NB4 (cell line): Measurements from ENCODE around the gene NCOA7.

Source experiments
- MYC ChIP-seq: IDR thresholded peaks from 2 replicates; pipeline ENCODE4 v1.6.1; 2011; ENCODE audit warnings: low read depth, low read length
- TF ChIP-seq, protein P1 (sequence below): IDR thresholded peaks from one replicate; pipeline ENCODE4 v1.5.1; 2012; ENCODE audit warnings: low read depth, low read length

DNA sequence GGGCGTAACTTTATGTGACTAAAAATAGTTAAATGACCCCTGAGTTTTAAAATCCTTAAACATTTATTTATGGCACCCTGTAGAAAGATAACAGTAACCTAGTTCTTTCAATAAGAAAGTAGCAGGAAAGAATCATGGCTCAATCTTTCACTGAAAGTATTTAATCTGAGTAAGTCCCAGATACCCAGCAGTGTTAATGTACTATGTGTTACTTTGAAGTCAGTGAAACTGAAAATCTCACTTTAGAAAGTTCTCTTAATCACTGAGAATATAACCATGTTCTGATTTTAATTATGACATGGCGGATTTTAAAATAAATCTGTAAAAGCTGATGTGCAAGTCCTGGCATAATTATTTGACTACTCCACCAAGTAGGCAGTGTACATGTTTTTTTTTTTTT lies 49.4 kb upstream of the NCOA7 start:
- TF ChIP-seq, protein P1, sequence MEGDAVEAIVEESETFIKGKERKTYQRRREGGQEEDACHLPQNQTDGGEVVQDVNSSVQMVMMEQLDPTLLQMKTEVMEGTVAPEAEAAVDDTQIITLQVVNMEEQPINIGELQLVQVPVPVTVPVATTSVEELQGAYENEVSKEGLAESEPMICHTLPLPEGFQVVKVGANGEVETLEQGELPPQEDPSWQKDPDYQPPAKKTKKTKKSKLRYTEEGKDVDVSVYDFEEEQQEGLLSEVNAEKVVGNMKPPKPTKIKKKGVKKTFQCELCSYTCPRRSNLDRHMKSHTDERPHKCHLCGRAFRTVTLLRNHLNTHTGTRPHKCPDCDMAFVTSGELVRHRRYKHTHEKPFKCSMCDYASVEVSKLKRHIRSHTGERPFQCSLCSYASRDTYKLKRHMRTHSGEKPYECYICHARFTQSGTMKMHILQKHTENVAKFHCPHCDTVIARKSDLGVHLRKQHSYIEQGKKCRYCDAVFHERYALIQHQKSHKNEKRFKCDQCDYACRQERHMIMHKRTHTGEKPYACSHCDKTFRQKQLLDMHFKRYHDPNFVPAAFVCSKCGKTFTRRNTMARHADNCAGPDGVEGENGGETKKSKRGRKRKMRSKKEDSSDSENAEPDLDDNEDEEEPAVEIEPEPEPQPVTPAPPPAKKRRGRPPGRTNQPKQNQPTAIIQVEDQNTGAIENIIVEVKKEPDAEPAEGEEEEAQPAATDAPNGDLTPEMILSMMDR = no peak
- TF ChIP-seq MYC = no peak
